Nephron progenitor cell (in vitro differentiated cells): ENCODE measurements around the gene MAPK8.

Source experiments
- DNase-seq: peaks from one replicate; pipeline ENCODE4 v3.0.0; 2021
- H3K27ac Mint-ChIP-seq: 2 replicates; pipeline ENCODE4 v1.8.0; 2021; ENCODE audit warnings: mild to moderate bottlenecking, moderate library complexity, mixed read lengths
- H3K27me3 Mint-ChIP-seq: 2 replicates; pipeline ENCODE4 v1.8.0; 2021; ENCODE audit warnings: mild to moderate bottlenecking, low read depth, mixed read lengths; ENCODE audit not compliant: poor library complexity
- H3K36me3 Mint-ChIP-seq: 2 replicates; pipeline ENCODE4 v1.8.0; 2021; ENCODE audit warnings: low read depth, mixed read lengths
- H3K4me1 Mint-ChIP-seq: 2 replicates; pipeline ENCODE4 v1.8.0; 2021; ENCODE audit warnings: mixed read lengths
- H3K4me3 Mint-ChIP-seq: 2 replicates; pipeline ENCODE4 v1.8.0; 2021; ENCODE audit warnings: mild to moderate bottlenecking, moderate library complexity, mixed read lengths
- H3K9me3 Mint-ChIP-seq: 2 replicates; pipeline ENCODE4 v1.8.0; 2021; ENCODE audit warnings: mild to moderate bottlenecking, moderate library complexity, mixed read lengths
- TF ChIP-seq, protein P1 (sequence below): fragments of 200-600 bp; sonication (generic); IDR thresholded peaks from 2 replicates; pipeline ENCODE4 v1.5.0; 2021; ENCODE audit warnings: antibody characterized with exemption

The MAPK8 gene

DNA sequence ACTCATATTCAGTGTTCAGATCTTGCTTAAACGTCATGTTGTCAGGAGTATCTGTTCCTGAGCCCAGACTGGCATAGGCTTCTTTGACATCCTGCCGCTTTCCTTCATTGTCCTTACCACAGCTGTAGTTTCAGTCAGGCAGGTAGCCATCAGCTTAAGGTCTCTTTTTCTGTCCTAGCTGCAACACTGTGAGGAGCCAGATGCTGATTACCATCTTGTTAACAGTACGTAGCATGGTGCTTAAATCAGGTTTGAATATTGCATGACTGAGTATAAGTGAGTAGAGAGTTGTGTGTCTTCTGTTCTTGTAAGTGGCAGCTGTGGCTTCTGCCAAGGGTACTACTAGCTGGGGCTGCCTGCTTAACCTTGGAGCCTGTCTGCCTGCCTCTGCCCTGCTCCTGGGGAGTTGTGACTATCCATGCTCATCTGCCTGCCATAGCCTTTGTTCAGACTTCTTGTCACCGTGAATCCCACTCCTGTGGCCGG lies 92.6 kb downstream of the MAPK8 start:
- Mint-ChIP-seq H3K27me3 (peaks cover 3% of the 10 kb centered on the region), H3K4me3 (no peak overlapping the region), H3K9me3 (no peaks in the 10 kb centered on the region), H3K36me3 (no peaks in the 10 kb centered on the region), H3K4me1 (peaks cover 23% of the 10 kb centered on the region), H3K27ac (peak overlapping the region; percentile 94)
- TF ChIP-seq, protein P1, sequence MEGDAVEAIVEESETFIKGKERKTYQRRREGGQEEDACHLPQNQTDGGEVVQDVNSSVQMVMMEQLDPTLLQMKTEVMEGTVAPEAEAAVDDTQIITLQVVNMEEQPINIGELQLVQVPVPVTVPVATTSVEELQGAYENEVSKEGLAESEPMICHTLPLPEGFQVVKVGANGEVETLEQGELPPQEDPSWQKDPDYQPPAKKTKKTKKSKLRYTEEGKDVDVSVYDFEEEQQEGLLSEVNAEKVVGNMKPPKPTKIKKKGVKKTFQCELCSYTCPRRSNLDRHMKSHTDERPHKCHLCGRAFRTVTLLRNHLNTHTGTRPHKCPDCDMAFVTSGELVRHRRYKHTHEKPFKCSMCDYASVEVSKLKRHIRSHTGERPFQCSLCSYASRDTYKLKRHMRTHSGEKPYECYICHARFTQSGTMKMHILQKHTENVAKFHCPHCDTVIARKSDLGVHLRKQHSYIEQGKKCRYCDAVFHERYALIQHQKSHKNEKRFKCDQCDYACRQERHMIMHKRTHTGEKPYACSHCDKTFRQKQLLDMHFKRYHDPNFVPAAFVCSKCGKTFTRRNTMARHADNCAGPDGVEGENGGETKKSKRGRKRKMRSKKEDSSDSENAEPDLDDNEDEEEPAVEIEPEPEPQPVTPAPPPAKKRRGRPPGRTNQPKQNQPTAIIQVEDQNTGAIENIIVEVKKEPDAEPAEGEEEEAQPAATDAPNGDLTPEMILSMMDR, result no peak
- peak; percentile 3 for DNase-seq

DNA sequence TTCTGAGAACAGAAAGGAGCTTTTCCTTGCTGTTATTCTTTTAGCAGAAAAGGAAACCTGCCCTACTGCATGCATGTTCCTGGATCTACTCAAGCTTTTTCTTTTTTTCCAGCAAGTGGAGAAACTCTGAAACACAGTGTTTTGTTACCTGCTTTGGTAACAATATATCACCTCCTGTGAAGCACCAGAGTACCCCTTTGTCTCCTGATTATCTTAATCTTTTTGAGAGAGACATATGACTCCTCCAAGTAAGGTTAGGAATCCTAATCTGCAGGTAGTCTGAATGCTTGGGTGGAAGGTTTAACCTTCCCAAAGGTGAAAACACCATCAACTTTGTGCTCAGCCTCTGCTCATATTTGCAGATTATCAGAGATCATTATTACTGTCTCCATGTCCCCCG lies 93.1 kb downstream of the MAPK8 start:
- TF ChIP-seq, protein P1, result no peak
- Mint-ChIP-seq H3K36me3 (peaks cover 4% of the 10 kb centered on the region), H3K4me3 (no peak overlapping the region), H3K4me1 (peaks cover 23% of the 10 kb centered on the region), H3K27me3 (peaks cover 3% of the 10 kb centered on the region), H3K27ac (peak overlapping the region; percentile 94), H3K9me3 (no peaks in the 10 kb centered on the region)
- DNase-seq, result no peak

DNA sequence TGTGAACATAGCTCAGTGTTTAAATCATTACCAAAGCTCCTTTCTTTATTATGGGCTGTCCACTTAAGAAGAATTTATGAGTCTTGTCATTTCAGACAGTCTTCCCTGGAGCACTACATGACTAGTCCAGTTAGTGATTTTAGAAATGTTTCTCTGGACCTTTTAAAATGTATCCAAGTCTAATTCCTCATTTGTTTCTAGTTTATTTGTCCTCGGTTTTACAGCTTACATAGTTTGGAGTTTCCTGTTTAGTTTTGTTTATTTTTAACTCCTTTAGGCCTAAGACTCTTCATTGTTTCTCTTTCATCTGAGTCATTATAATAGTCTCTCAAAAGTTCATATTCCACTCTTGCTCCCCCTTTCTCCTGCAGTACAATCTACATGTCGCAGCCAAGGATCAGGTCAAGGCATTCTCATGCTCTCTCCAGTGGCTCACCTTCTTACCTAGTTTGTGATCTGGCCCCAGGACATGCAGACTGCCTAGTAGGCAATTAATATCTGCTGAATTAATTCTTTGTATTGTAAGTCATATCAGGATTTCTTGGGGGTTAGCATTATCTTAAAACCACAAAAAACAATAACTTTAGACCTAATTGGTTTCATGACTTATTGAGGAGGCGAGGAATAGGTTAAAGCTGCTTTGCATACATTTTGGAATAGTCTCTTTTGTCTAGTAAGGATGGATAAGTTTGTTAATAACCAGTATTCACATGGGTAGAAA lies 93.8 kb downstream of the MAPK8 start:
- H3K27ac Mint-ChIP-seq, result peak overlapping the region; percentile 55

DNA sequence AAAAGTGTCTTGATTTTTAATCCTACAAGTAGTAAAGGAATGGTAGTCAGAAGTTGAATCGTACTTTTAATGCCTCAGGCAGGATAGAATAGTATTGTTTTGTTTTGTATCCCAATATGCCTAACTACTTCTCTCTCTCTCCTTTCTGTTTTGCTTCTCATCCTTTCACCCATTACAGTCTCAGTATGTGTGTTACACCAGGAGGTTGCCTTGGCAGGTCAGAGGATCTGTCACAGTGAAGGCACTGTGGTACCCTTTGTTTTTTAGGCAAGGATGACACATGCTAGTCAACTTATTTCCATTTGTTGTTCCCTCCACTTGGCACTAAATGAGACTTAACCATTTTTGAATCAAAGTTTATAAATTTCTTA lies 94.4 kb downstream of the MAPK8 start:
- DNase-seq, result no peak
- Mint-ChIP-seq H3K4me1 (peaks cover 23% of the 10 kb centered on the region), H3K36me3 (peaks cover 10% of the 10 kb centered on the region), H3K27me3 (peaks cover 3% of the 10 kb centered on the region), H3K9me3 (no peaks in the 10 kb centered on the region), H3K4me3 (no peak overlapping the region), H3K27ac (peak overlapping the region; percentile 24)
- TF ChIP-seq, protein P1, result no peak

More for the DNA sequence above, 93.8 kb downstream of the MAPK8 start:
- Mint-ChIP-seq H3K27me3 (peaks cover 3% of the 10 kb centered on the region), H3K9me3 (no peaks in the 10 kb centered on the region), H3K4me1 (peaks cover 23% of the 10 kb centered on the region), H3K36me3 (peaks cover 7% of the 10 kb centered on the region), H3K4me3 (no peak overlapping the region)
- TF ChIP-seq, protein P1, result no peak
- DNase-seq, result no peak

DNA sequence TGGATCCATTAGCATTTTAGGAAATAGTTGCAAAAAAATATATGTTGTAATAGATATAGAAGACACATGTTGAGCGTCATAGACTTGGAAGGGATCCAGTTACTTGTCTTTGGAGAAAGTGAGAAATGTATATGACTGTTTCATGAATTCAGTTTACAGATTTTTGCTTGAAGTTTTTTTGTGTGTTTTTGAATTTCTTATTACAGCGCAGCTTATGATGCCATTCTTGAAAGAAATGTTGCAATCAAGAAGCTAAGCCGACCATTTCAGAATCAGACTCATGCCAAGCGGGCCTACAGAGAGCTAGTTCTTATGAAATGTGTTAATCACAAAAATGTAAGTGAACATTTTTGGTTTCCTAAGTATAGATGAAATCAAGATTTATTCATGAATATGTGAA lies 98.2 kb downstream of the MAPK8 start:
- no peak overlapping the region for H3K27ac Mint-ChIP-seq
- TF ChIP-seq, protein P1, result no peak
- no peaks in the 10 kb centered on the region for H3K27me3 Mint-ChIP-seq
- no peak for DNase-seq
- no peaks in the 10 kb centered on the region for H3K9me3 Mint-ChIP-seq
- peaks cover 10% of the 10 kb centered on the region for H3K4me1 Mint-ChIP-seq
- peaks cover 14% of the 10 kb centered on the region for H3K36me3 Mint-ChIP-seq
- no peak overlapping the region for H3K4me3 Mint-ChIP-seq

DNA sequence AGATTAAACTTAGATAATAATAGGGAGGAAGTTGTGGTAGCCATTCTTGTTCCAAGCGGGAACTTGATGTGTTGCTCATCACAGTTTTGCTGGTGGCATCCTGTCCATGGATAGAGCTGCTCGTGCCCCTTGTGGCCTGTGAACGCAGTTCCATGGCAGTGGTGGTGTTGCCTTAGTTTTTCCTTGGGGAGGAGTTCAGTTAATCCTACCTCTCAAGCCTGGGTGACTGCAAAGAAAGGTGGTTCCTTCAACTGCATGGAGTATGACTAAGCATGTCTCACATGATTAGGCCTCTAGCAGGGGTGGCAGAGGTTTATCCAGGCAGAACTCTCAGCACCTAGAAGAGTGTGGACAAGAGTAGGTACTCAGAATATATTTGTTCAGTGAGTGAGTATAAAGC lies 99.7 kb downstream of the MAPK8 start:
- Mint-ChIP-seq H3K4me1 (no peaks in the 10 kb centered on the region), H3K27ac (no peak overlapping the region), H3K9me3 (peaks cover 6% of the 10 kb centered on the region), H3K4me3 (no peak overlapping the region), H3K36me3 (peaks cover 14% of the 10 kb centered on the region), H3K27me3 (no peaks in the 10 kb centered on the region)
- no peak for DNase-seq
- TF ChIP-seq, protein P1, result no peak
